Glutamatergic neuron (in vitro differentiated cells): Measurements from ENCODE around the gene TIE1. TPM values are rescaled to one million over a fixed set of nuclear protein-coding genes. Genes with fewer than 3 reads are reported as not detected.

Experiments
- DNase-seq: peaks from one replicate; pipeline ENCODE4 v3.0.0; 2022
- H3K27ac Mint-ChIP-seq: one replicate; pipeline ENCODE4 v1.8.0; 2020; ENCODE audit warnings: mild to moderate bottlenecking, mixed read lengths, inconsistent platforms; ENCODE audit not compliant: unreplicated experiment
- H3K27me3 Mint-ChIP-seq: one replicate; pipeline ENCODE4 v1.8.0; 2020; ENCODE audit warnings: mild to moderate bottlenecking, moderate library complexity, mixed read lengths, inconsistent platforms; ENCODE audit not compliant: unreplicated experiment
- H3K36me3 Mint-ChIP-seq: one replicate; pipeline ENCODE4 v1.8.0; 2020; ENCODE audit warnings: mild to moderate bottlenecking, mixed read lengths, inconsistent platforms; ENCODE audit not compliant: unreplicated experiment
- H3K4me1 Mint-ChIP-seq: one replicate; pipeline ENCODE4 v1.8.0; 2020; ENCODE audit warnings: mild to moderate bottlenecking, low read depth, mixed read lengths, inconsistent platforms; ENCODE audit not compliant: unreplicated experiment
- H3K4me3 Mint-ChIP-seq: one replicate; pipeline ENCODE4 v1.8.0; 2020; ENCODE audit warnings: mild to moderate bottlenecking, mixed read lengths, inconsistent platforms; ENCODE audit not compliant: unreplicated experiment
- H3K9me3 Mint-ChIP-seq: one replicate; pipeline ENCODE4 v1.8.0; 2020; ENCODE audit warnings: mild to moderate bottlenecking, moderate library complexity, mixed read lengths, inconsistent platforms; ENCODE audit not compliant: unreplicated experiment
- total RNA-seq: library from RNA; stranded (reverse); fragmentation: NEBNext Ultra II Directional; extraction: Animal tissue kit (Norgen Biotek cat#: 25700); gene quantifications from one replicate; pipeline ENCODE4 v1.2.1, GENCODE V29; 2021; ENCODE audit not compliant: unreplicated experiment
- TF ChIP-seq, protein P1 (sequence below): fragments of 200-600 bp; sonication (generic); IDR thresholded peaks from one replicate; pipeline ENCODE4 v1.5.0; 2021; ENCODE audit not compliant: partially characterized antibody, unreplicated experiment

Gene TIE1
- total RNA-seq, 1 donor from 2014 or later: 11.3 TPM

DNA sequence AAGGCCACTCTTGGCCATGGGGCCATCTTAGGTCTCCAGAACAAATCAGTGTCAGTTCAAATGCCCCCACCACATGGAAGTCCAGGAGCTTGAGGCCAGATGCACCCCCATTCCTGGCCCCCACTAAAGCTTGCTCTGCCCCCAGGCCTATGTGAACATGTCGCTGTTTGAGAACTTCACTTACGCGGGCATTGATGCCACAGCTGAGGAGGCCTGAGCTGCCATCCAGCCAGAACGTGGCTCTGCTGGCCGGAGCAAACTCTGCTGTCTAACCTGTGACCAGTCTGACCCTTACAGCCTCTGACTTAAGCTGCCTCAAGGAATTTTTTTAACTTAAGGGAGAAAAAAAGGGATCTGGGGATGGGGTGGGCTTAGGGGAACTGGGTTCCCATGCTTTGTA, 21.7 kb downstream of the TIE1 start:
- DNase-seq: no peak
- H3K9me3 Mint-ChIP-seq: peaks cover 19% of the 10 kb centered on the region
- TF ChIP-seq, protein P1, sequence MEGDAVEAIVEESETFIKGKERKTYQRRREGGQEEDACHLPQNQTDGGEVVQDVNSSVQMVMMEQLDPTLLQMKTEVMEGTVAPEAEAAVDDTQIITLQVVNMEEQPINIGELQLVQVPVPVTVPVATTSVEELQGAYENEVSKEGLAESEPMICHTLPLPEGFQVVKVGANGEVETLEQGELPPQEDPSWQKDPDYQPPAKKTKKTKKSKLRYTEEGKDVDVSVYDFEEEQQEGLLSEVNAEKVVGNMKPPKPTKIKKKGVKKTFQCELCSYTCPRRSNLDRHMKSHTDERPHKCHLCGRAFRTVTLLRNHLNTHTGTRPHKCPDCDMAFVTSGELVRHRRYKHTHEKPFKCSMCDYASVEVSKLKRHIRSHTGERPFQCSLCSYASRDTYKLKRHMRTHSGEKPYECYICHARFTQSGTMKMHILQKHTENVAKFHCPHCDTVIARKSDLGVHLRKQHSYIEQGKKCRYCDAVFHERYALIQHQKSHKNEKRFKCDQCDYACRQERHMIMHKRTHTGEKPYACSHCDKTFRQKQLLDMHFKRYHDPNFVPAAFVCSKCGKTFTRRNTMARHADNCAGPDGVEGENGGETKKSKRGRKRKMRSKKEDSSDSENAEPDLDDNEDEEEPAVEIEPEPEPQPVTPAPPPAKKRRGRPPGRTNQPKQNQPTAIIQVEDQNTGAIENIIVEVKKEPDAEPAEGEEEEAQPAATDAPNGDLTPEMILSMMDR: no peak
- peaks cover 28% of the 10 kb centered on the region for H3K36me3 Mint-ChIP-seq
- H3K4me3 Mint-ChIP-seq: no peak overlapping the region
- H3K27me3 Mint-ChIP-seq: peaks cover 13% of the 10 kb centered on the region
- peaks cover 8% of the 10 kb centered on the region for H3K4me1 Mint-ChIP-seq
- no peak overlapping the region for H3K27ac Mint-ChIP-seq

DNA sequence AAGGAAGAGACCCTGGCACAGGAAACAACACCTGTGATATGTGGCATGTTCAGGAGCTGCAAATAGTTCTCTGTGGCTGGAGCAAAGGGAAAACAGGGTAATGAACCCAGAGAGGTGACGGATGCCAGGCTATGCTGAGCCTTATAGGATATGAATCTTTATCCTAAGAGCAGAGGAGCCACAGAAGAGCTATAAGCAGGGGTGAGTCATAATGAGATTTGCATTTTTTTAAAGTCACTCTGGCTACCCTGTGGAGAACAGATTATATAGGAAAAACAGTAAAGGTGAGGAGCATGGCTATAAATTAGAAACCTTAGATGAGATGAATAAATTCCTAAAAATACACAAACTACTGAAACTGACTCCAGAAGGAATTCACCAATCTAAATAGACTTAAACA, 24.0 kb downstream of the TIE1 start:
- no peaks in the 10 kb centered on the region for H3K4me1 Mint-ChIP-seq
- H3K36me3 Mint-ChIP-seq: peaks cover 37% of the 10 kb centered on the region
- no peak overlapping the region for H3K27ac Mint-ChIP-seq
- DNase-seq: no peak
- TF ChIP-seq, protein P1: no peak
- peaks cover 3% of the 10 kb centered on the region for H3K27me3 Mint-ChIP-seq
- no peak overlapping the region for H3K4me3 Mint-ChIP-seq
- H3K9me3 Mint-ChIP-seq: peaks cover 8% of the 10 kb centered on the region

DNA sequence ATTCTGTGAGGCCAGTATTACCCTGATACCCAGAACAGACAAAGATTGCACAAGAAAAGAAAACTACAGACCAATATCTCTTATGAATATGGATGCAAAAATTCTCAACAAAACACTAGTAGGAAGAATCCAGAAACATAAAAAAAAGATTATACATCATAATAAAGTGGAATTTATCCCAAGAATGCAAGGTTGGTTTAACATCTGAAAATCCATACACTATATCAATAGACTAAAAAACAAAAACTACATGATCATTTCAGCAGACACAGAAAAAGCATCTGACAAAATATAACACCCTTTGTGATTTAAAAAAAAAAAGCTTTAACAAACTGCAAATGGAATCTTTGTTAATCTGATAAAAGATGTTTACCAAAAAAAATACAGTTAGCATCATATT, 24.6 kb downstream of the TIE1 start:
- Mint-ChIP-seq H3K4me3 (no peak overlapping the region), H3K4me1 (no peaks in the 10 kb centered on the region), H3K27ac (no peak overlapping the region), H3K36me3 (peaks cover 37% of the 10 kb centered on the region), H3K9me3 (peaks cover 8% of the 10 kb centered on the region), H3K27me3 (no peaks in the 10 kb centered on the region)
- DNase-seq: no peak
- TF ChIP-seq, protein P1: no peak

DNA sequence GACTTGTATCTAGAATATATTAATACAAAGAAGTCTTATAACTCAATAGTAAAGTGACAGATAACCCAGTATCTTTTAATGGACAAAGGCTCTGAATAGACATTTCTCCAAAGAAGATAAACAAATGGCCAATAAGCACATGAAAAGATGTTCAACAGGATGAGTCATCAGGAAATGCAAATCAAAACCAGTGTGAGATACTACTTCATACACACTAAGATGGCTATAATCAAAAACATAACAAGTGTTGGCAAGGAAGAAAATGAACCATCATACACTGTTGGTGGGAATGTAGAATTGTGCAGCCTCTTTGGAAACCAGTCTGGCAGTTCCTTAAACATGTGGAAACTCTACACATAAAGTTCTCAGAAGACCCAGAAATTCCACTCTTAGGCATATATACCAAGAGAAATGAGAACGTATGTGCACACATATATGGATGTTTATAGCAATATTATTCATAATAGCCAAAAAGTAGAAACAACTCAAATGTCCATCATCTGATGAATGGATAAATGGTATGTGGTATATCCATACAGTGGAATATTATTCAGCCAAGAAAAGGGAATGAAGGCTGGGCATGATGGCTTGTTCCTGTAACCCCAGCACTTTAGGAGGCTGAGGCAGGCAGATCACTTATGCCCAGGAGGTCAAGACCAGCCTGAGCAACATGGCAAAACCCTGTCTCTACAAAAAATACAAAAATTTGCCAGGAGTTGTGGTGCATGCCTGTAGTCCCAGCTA, 26.9 kb downstream of the TIE1 start:
- H3K27me3 Mint-ChIP-seq: peaks cover 2% of the 10 kb centered on the region
- peaks cover 8% of the 10 kb centered on the region for H3K9me3 Mint-ChIP-seq
- TF ChIP-seq, protein P1: no peak
- no peaks in the 10 kb centered on the region for H3K4me1 Mint-ChIP-seq
- H3K36me3 Mint-ChIP-seq: peaks cover 37% of the 10 kb centered on the region
- H3K4me3 Mint-ChIP-seq: no peak overlapping the region
- DNase-seq: no peak
- no peak overlapping the region for H3K27ac Mint-ChIP-seq

DNA sequence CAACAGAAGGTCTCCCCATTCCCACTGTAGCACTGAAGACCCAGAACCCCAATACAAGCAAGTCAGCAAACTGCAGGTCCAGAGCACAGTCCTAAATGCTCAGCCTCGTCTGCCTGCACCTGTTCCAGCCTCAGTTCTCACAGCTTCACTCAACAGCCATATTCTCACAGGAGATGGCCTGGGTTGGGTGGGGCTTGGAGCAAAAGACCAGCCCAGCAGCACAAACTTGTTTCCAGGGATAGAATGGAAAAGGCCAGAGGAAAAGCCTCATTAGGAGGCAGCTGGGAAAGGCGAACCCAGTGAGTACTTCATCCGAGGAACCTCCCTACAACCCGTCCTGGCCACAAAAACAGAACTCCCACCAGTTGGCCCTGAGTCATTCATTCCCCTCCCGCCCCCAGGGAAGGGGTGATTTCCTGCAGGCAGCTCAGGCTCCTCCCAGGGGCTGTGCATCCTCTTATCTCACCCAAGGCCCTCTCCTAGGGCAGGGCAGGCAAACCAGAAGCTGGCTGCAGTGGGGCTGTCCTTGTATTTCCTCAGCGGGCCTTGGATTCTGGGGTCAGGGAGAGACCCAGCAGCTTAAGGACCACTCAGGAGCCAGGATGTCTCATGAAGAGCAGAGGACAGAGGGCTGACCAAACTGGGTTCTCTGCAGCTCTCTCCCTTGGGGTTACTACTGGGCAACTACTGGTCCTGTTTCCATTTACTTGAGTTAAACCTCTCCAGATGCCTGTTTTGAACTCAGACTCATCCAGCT, 29.4 kb downstream of the TIE1 start:
- no peak overlapping the region for H3K4me3 Mint-ChIP-seq
- TF ChIP-seq, protein P1: no peak
- H3K27ac Mint-ChIP-seq: no peak overlapping the region
- no peaks in the 10 kb centered on the region for H3K4me1 Mint-ChIP-seq
- H3K27me3 Mint-ChIP-seq: peaks cover 4% of the 10 kb centered on the region
- peaks cover 6% of the 10 kb centered on the region for H3K9me3 Mint-ChIP-seq
- DNase-seq: no peak
- H3K36me3 Mint-ChIP-seq: peaks cover 24% of the 10 kb centered on the region
